SK-N-SH (cell line): Measurements from ENCODE around the gene APBB2.
"Not testable (repeated sequence)": the region's sequence is repeated elsewhere in the genome, so short reads cannot be mapped to it uniquely, and the experiment has no call there.

Experiments
- CTCF ChIP-seq: fragments of 200-600 bp; sonication (generic); IDR thresholded peaks from 2 replicates; pipeline ENCODE4 v1.6.1; 2017; ENCODE audit warnings: antibody characterized with exemption, mild to moderate bottlenecking, moderate library complexity
- ELF1 ChIP-seq: IDR thresholded peaks from 2 replicates; pipeline ENCODE4 v1.4.0; 2012
- TEAD4 ChIP-seq: IDR thresholded peaks from 2 replicates; pipeline ENCODE4 v1.4.0; 2012; ENCODE audit warnings: mild to moderate bottlenecking, borderline replicate concordance; ENCODE audit not compliant: insufficient read depth

- not testable (repeated sequence) for TF ChIP-seq ELF1, CTCF, TEAD4
These were observed 220.0 kb downstream of the APBB2 start for GRCh38 chr4:40994321-40994720.
